Sigmoid colon (tissue), 4 donors: Measurements from ENCODE around the gene NDUFAF2.

Experiments
- EP300 ChIP-seq, 4 donors: sonication (generic); formaldehyde crosslinking; IDR thresholded peaks; one replicate each; pipeline ENCODE4 v1.6.1; 2017; ENCODE audit warnings: antibody characterized with exemption in 4 of 4
- POLR2A ChIP-seq, 2 donors: fragments of 450-650 bp; IDR thresholded peaks; one replicate each; pipeline ENCODE4 v1.6.1; 2016; ENCODE audit warnings: antibody characterized with exemption in 2 of 2, mild to moderate bottlenecking in 2 of 2, moderate library complexity in 2 of 2
- POLR2AphosphoS5 ChIP-seq, 4 donors: sonication (generic); formaldehyde crosslinking; IDR thresholded peaks; one replicate each; pipeline ENCODE4 v1.6.1; 2017; ENCODE audit warnings: antibody characterized with exemption in 4 of 4
- TF ChIP-seq, protein P1 (sequence below), 4 experiments: fragments of 450-650 bp in 3 of 4; fragments of 200-600 bp in 1 of 4; IDR thresholded peaks; one replicate each; pipeline ENCODE4 v1.5.1; 2016 to 2019; ENCODE audit warnings: antibody characterized with exemption in 4 of 4, mild to moderate bottlenecking in 3 of 4, moderate library complexity in 2 of 4

DNA sequence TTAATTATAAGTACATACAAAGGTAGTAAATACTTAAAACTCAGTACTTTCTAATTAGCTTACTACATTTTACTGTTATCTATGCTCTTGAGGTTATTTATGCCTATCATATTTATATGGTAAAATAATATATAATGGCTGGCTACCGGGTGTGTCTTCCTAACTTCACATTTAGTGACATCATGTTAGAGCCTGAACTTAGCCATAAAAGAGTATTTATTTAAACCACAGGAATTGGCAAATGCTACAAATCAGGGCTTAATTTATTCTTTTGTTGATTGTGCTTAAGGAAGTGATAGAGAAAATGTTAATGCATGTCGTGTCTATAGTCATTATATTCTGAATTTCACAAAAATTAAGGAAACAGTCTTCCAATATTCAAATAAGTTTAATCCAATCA, 73.1 kb downstream of the NDUFAF2 start:
- TF ChIP-seq, protein P1, sequence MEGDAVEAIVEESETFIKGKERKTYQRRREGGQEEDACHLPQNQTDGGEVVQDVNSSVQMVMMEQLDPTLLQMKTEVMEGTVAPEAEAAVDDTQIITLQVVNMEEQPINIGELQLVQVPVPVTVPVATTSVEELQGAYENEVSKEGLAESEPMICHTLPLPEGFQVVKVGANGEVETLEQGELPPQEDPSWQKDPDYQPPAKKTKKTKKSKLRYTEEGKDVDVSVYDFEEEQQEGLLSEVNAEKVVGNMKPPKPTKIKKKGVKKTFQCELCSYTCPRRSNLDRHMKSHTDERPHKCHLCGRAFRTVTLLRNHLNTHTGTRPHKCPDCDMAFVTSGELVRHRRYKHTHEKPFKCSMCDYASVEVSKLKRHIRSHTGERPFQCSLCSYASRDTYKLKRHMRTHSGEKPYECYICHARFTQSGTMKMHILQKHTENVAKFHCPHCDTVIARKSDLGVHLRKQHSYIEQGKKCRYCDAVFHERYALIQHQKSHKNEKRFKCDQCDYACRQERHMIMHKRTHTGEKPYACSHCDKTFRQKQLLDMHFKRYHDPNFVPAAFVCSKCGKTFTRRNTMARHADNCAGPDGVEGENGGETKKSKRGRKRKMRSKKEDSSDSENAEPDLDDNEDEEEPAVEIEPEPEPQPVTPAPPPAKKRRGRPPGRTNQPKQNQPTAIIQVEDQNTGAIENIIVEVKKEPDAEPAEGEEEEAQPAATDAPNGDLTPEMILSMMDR (IDR thresholded peaks at IDR 0.05) = no peak
- no peak for TF ChIP-seq POLR2A (IDR thresholded peaks at IDR 0.05)
- no peak for TF ChIP-seq EP300 (IDR thresholded peaks at IDR 0.05)
- no peak for TF ChIP-seq POLR2AphosphoS5 (IDR thresholded peaks at IDR 0.05)
